C1 segment of cervical spinal cord (tissue), 14 donors: ENCODE results near the gene NPW.

ENCODE experiments used
- DNase-seq, 14 donors: peaks; one replicate each; lab custom pipeline; 2025; lab: John Stamatoyannopoulos, UW

Gene NPW

GRCh38 chr16:2019921-2020831 lies 591 bp downstream of the NPW start:
- no peak for DNase-seq

DNA sequence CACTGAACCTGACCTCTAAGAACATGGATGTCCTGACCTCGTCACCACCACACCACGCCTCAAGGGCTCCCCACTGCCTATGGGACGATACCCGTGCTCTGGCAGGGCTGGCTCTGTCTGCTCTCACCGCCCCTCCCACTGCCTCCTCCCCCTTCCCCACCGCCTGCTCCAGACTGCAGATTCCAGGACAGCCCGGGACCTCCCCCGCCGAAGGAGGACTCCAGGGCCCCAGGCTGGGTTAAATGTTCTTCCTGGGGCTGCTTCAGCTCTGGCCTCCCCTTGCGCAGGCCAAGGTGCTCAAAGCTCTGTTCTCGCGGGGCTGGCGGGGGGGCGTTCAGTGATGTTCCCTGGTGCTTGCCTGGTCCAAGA lies 3.1 kb downstream of the NPW start:
- peak in 1 of 14 donors; percentile 52 for DNase-seq

DNA sequence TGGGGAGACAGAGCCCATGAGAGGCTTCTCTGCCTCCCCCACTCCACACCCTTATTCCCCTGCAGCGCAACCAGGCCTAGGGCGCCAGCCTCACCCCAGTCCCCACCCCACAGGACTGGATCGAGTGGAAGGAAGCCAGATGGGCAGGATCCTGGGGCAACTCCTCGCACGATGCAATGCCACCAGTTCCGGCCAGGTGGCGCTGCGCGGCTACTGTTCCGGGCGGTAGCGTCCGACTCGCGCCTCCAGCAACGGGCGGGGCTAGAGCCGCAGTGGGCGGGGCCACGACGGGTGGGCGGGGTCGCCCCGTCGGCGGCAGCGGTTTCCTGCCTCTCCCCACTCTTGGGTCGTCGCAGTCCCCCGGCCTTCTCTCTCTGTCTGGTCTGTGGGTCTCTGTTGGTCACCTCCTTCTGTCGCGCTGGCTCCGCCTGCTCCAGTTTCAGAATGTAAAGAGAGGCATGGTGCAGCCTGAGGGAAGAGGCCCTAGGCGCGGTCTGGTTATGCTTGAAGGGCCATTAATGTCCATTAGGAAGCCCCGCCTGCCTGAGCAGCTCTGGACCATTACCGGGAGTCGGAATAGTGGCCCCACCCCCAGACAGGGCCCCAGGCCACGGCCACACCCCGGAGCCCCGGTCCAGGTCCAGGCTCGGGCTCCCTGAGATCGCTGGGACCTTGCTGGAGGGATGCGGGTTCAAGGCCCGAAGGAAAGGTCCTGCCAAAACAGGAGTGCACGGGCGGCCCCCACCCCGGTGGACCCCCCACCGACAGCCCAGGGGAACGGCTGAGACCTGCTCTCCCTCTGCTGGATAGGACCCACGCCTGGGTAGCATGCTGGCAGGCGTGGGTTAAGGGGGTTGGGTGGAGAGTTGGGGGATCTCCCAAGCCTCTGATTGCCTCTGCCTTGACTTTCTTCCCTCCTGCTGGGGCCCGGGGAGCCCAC lies 3.8 kb downstream of the NPW start:
- DNase-seq, result peak; percentile 41 to 94 (median 84)

GRCh38 chr16:2024032-2024420 lies 4.4 kb downstream of the NPW start:
- DNase-seq, result no peak

- DNase-seq, result no peak
Measured at GRCh38 chr16:2025251-2025650, 5.7 kb downstream of the NPW start.

DNA sequence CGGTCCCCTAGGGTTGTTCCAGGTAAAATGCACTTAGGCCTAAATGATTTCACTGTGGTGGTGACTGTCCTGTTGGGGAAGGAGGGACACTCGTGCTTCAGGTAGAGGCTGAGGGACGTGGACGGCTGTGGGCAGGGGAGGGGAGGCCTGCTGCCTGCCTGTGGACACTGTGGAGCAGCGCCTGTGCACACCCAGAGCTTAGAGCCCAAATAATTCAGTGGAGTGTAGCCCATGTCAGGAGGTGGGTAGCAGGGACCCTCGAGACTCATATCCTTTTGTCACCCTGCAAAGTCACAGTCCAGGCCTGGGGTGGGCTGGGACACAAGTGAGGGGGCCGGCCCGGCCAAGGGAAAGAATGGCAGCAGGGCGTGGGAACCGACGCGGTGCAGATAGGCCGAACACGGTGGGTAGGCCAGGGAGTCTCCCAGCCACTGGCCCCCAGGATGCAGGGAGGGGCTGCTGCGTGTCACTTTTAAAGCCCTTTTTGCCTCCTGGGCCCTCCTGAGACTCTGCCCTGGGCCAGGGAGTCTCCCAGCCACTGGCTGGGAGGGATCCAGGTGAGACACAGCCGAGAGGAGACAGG lies 6.4 kb downstream of the NPW start:
- DNase-seq, result no peak

DNA sequence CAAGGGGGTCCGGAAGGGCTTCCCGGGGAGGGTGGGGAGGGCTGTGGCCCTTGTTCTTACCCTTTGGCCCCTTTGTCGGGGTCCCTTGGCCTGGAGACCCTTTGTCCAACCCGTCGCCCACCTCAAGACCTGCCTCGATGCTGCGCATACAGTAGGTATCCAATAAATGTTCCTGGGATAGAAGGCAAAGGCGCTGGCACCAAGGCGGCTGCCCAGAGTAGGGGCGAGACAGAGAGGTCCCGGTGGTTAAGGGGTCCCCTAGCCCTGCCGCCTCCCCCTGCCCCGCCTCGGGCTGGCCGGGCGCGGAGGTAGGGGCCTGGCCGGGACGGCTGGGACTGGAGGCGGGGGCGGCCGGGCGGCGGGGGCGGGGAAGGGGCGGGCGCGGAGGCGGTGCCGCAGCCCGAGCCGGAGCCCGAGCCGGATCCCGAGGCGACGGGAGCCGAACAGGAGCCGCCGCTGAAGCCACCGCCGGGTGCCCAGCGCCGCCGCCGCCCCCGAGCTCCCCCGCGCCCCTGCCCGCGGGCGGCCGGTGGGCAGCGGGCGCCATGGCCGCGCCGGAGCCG lies 7.0 kb downstream of the NPW start, which contains the start of gene NHERF2:
NHERF2 (plus strand) TSS at position 442 of the 563 bp plus-strand sequence; CDS start at position 546, 104 bp downstream.
- peak in 2 of 14 donors; percentile 16 to 47 for DNase-seq

DNA sequence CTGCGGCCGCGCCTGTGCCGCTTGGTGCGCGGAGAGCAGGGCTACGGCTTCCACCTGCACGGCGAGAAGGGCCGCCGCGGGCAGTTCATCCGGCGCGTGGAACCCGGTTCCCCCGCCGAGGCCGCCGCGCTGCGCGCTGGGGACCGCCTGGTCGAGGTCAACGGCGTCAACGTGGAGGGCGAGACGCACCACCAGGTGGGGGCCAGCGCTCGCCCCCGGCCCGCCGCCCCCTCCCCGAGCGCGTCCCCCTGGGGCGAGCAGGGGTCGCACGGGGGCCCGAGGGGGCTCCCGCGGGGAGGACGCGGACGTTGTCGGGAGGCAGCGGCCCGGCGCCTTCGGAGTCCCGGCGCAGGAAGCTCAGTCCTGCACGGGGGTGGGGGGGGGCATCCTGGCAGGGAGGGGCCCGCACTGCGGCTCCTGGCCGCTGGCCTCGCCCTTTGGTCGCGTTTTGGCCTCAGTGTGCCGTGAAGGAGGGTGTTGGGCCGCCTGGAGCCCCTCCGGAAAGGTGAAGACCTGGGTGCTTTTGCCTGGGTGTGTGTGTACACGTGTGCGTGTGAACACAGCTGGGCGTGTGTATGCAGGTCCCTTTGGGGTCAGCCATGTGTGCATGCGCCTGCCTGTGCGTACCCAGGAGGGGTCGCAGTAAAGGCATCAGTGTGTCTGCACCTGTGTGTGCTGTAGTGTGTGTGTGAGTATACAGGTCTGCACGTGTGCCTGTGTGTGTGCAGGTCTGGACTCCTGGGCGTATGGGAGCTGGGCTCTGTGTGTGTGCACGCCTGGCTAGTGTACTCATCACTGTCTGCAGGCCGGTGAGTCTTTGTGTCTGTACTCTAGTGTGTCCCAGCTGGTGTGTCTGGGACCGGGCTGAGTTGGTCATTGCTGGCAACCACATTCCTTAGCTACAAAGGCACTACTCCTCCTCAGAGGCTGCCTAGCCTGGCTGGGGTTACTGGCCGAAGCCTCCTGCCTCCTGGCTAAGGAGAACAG lies 7.7 kb downstream of the NPW start:
- peak in 1 of 14 donors; percentile 45 for DNase-seq

DNA sequence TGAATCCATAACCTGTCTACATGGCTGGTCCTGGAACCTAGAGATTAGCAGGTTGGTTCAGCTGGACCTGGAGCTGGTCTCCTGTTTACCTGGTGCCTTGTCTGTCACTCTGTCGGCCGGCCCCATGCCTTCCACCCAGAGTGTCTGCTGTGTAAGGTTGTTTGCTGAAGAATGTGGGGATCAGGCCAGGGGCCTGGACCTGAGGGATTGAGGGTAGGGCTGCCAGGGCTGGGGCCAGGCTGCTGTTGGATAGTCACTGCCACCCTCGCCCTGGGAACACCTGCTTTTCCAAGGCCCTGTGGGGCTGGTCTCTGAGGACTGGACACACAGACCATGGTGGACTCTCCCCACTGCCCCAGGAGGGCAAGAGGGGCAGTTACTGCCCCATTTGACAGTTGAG lies 8.6 kb downstream of the NPW start:
- no peak for DNase-seq

DNA sequence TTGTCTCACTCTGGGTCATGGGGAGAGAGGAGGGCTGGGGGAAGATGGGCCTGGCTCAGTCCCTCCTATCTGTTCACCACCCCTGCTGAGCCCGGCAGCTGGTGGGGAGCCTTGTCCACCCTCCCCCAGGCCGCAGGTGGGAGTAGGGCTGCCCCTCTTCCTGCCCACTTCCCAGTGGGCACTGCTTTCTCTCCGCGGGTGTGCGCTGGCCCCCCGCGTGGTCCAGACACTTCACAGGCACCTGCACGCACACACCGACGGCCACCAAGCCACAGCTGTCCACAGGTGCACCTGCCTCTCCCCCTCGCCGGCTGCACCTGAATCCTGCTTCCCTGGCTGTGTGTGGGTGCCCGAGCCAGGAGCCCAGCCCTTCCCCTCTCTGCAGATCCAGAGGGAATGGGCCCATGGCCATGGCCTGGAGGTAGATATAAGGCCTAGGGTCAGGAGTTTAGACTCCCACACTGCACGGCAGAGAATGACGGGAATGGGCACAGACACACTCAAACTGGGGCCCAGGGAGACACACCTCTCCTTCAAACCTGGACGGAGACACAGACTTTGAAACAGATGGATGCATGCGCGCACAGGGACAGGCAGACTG lies 9.1 kb downstream of the NPW start:
- no peak for DNase-seq

- no peak for DNase-seq
Measured at GRCh38 chr16:2029350-2029749, 9.8 kb downstream of the NPW start.

GRCh38 chr16:2030036-2030435 lies 10.5 kb downstream of the NPW start:
- no peak for DNase-seq

DNA sequence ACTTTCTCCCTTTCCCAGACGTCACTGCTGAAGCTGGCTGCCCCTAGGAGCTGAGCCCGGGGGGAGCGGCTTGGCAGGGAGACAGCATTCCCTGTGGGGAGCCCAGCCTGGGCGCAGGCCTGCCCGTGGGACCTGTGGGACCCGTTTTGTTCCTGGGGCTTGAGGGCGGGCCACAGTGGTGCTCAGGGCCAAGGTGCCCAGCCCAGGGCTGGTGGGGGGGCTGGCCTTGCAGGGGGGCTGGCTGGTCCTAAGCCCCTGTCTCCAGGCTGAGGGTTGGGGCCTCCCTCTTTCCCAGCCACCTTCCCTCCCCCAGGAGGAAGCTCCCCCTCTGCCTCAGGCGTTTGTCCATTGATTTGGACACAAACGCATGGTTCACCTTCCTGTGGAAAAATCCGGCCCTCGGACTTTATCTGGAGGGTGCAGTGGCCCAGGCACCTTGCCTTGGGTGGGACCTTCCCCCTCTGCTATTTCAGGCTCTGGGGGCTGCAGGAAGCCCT lies 11.5 kb downstream of the NPW start:
- no peak for DNase-seq

- DNase-seq, result peak in 6 of 14 donors; percentile 15 to 71 (median 40)
Measured at GRCh38 chr16:2032285-2033056, 12.9 kb downstream of the NPW start.

DNA sequence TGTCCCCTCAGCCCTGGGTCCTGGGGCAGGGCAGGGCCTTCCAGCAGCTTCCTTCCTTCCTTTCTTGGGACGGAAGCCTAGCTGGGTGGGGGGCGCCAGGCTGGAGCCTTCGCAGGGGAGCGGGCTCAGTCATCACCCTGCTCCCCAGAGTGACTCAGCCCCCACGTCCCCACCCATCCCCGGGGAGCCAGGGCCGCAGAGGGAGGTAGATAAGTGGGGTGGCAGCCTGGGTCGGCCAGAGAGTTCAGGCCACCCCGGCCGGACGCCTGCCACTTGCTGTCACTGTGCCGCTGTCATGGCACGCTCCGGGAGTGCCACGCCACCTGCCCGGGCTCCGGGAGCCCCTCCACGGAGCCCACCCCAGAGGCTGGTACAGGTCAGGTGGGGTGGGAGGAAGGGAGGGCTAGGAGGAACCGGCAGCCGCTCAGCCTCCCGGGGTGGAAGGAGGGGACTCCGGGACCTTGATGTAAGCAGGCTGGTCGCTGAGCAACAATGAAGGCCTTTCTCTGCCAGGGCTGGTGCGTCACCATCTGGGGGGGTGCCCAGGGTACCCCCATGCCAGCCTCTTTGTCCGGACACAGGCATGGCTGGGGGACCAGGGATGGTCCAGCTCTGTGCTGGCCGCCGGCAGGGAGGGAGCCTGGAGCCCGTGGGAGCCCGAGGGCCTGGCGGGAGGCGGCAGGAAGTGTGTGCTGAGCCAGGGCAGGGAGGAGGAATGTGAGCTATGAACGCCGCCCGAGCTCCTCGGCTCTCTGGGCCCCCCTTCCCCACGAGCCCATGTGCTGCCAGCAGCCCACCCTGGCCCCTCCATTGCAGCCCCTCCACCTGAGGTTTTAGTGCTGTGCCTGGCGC lies 13.7 kb downstream of the NPW start:
- peak in 13 of 14 donors; percentile 47 to 96 (median 79) for DNase-seq

- peak in 1 of 14 donors; percentile 46 for DNase-seq
Measured at GRCh38 chr16:2033909-2034695, 14.5 kb downstream of the NPW start.
